ENCODE measurements around the gene TPGS1. TPM values are rescaled to one million over a fixed set of nuclear protein-coding genes. Genes with fewer than 3 reads are reported as not detected.

TPGS1 gene
- polyA plus RNA-seq, 6 donors from 2014 or later: 14.6 to 30.0 (median 18.7) TPM

DNA sequence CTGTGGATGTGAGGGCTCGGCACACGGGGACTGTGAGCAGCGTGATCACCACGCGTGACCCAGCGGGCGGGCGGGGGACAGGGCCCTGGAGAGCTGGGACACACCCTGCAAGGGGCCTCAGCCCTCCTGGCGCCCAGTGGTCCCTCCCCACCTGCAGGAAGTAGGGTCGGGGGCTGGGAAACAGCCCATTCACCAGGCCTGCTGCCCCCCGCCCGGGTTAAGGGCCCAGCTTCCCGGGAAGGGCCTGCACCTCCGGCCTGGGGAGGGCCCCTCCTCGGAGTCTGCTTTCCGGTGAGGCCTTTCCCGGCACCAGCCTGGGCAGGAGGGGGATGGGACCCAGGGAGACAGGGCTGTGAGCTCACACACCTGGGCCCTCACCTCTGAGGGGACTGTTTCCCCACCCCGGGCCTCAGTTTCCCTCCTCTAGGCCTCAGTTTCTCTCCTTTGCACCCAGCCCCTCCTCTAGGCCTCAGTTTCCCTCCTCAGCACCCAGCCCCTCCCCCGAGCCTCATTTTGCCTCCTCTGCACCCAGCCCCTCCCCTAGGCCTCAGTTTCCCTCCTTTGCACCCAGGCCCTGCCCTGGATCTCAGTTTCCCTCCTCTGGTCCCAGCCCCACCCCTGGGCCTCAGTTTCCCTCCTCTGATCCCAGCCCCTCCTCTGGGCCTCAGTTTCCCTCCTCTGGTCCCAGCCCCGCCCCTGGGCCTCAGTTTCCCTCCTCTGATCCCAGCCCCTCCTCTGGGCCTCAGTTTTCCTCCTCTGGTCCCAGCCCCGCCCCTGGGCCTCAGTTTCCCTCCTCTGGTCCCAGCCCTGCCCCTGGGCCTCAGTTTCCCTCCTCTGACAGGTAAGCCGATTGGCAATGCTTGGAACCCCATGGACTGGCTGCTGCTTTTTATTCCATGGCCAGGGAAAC is 12.9 kb upstream of the TPGS1 start:
- ATAC-seq (ENCODE audit: low read depth in 2 of 2) (no peak), DNase-seq (no peak)
- H3K4me3 Mint-ChIP-seq: no peak overlapping the region
- H3K27me3 Mint-ChIP-seq: peaks cover 5 to 23% (median 22%) of the 10 kb centered on the region in 3 donors
- H3K4me1 Mint-ChIP-seq: peaks cover 16 to 18% (median 17%) of the 10 kb centered on the region in 3 donors
- peaks cover 0 to 3% (median 0%) of the 10 kb centered on the region in 7 donors for H3K9me3 Mint-ChIP-seq
- no peak overlapping the region for H3K27ac Mint-ChIP-seq
- peaks cover 0 to 6% of the 10 kb centered on the region in 2 donors for H3K36me3 Mint-ChIP-seq

DNA sequence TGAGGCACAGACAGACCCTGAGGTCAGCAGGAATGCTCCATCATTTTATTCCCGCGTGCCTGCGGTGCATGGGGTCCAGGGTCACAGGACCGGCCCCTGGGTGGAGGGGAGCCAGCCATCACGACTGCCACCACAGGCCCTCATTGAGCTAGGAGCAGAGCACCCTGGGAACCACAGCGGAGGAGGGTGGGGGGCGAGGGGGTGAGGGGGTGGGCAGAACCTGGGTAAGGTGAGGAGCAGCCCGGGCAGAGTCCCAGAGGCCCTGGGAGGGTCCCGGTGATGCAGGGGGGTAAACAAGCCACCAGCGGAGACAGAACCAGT is 12.3 kb upstream of the TPGS1 start:
- DNase-seq (no peak), ATAC-seq (ENCODE audit: low read depth in 2 of 2) (no peak)
- peaks cover 0 to 9% of the 10 kb centered on the region in 2 donors for H3K36me3 Mint-ChIP-seq
- H3K27me3 Mint-ChIP-seq: peaks cover 7 to 26% (median 26%) of the 10 kb centered on the region in 3 donors
- H3K4me1 Mint-ChIP-seq: peaks cover 15 to 19% (median 17%) of the 10 kb centered on the region in 3 donors
- no peak overlapping the region for H3K27ac Mint-ChIP-seq
- H3K9me3 Mint-ChIP-seq: peaks cover 0 to 4% (median 0%) of the 10 kb centered on the region in 7 donors
- no peak overlapping the region for H3K4me3 Mint-ChIP-seq

GRCh38 chr19:495402-496111 is 11.7 kb upstream of the TPGS1 start:
- H3K36me3 Mint-ChIP-seq: peaks cover 0 to 9% of the 10 kb centered on the region in 2 donors
- peak overlapping the region in 2 of 6 donors; percentile 18 to 82 for H3K27ac Mint-ChIP-seq
- DNase-seq (no peak), ATAC-seq (ENCODE audit: low read depth in 2 of 2) (peak; percentile 33 to 47)
- peak overlapping the region in 2 of 8 donors; percentile 37 to 67 for H3K4me3 Mint-ChIP-seq
- H3K27me3 Mint-ChIP-seq: peaks cover 7 to 26% (median 26%) of the 10 kb centered on the region in 3 donors
- H3K9me3 Mint-ChIP-seq: peaks cover 0 to 4% (median 0%) of the 10 kb centered on the region in 7 donors
- peaks cover 13 to 19% (median 17%) of the 10 kb centered on the region in 3 donors for H3K4me1 Mint-ChIP-seq

DNA sequence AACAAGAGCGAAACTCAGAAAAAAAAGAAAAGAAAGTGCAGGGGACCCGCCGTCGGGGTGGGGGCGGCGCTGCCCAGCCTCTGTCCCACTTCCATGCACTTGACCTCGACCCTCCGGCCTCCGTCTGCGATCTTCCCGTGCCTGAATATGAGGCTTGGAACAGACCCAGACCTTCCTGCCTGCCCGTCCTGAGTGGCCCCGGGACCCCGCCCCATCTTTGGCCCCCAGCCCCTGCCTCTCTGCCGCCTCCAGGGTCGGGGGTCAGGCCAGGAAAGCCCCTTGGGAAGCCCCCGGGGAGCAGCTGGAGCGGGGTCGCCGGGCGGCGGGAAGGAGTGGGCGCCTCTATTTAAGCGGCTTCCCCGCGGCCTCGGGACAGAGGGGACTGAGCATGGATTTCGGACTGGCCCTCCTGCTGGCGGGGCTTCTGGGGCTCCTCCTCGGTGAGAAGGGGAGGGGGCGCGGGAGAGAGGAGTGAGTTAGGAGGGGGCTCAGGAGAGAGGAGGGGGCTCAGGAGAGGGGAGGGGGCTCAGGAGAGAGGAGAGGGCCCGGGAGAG is 11.1 kb upstream of the TPGS1 start, which contains the start of gene MADCAM1:
MADCAM1 (plus strand) TSS at position 375 of the 554 bp plus-strand sequence; CDS start at position 389, 14 bp downstream.
- H3K27ac Mint-ChIP-seq: peak within 1 kb of the TSS in 2 of 6 donors; percentile 18 to 82
- H3K27me3 Mint-ChIP-seq: peaks cover 7 to 26% (median 26%) of the 10 kb centered on the region in 3 donors
- ATAC-seq (ENCODE audit: low read depth in 2 of 2) (no peak), DNase-seq (no peak)
- H3K4me3 Mint-ChIP-seq: peak within 1 kb of the TSS in 4 of 8 donors; percentile 10 to 67 (median 32)
- H3K4me1 Mint-ChIP-seq: peaks cover 13 to 19% (median 17%) of the 10 kb centered on the region in 3 donors
- H3K9me3 Mint-ChIP-seq: peaks cover 0 to 4% (median 0%) of the 10 kb centered on the region in 7 donors
- H3K36me3 Mint-ChIP-seq: peaks cover 0 to 9% of the 10 kb centered on the region in 2 donors

DNA sequence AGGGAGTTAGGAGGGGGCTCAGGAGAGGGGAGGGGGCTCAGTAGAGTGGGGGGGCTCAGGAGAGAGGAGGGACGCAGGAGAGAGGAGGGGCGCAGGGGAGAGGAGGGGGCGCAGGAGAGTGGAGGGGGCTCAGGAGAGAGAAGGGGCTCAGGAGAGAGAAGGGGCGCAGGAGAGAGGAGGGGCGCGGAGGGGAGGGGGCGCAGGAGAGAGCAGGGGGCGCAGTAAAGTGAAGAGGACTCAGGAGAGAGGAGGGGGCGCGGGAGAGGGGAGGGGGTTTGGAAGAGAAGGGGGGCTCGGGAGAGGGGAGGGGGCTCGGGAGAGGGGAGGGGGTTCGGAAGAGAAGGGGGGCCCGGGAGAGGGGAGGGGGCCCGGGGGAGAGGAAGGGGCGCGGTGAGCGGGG is 10.3 kb upstream of the TPGS1 start:
- Mint-ChIP-seq H3K4me1 (peaks cover 13 to 19% (median 17%) of the 10 kb centered on the region in 3 donors), H3K4me3 (peak overlapping the region in 1 of 8 donors; percentile 32), H3K27ac (no peak overlapping the region), H3K27me3 (peaks cover 7 to 26% (median 26%) of the 10 kb centered on the region in 3 donors), H3K36me3 (peaks cover 0 to 9% of the 10 kb centered on the region in 2 donors), H3K9me3 (peaks cover 0 to 4% (median 0%) of the 10 kb centered on the region in 7 donors)
- DNase-seq (no peak), ATAC-seq (ENCODE audit: low read depth in 2 of 2) (no peak)

- H3K9me3 Mint-ChIP-seq: peaks cover 0 to 4% (median 0%) of the 10 kb centered on the region in 7 donors
- peaks cover 7 to 26% (median 26%) of the 10 kb centered on the region in 3 donors for H3K27me3 Mint-ChIP-seq
- peaks cover 0 to 9% of the 10 kb centered on the region in 2 donors for H3K36me3 Mint-ChIP-seq
- peak; percentile 25 to 30 for ATAC-seq (ENCODE audit: low read depth in 2 of 2)
- no peak for DNase-seq
- H3K4me1 Mint-ChIP-seq: peaks cover 16 to 19% (median 19%) of the 10 kb centered on the region in 3 donors
- H3K27ac Mint-ChIP-seq: no peak overlapping the region
- peak overlapping the region in 3 of 8 donors; percentile 10 to 32 (median 26) for H3K4me3 Mint-ChIP-seq
These were observed 9.8 kb upstream of the TPGS1 start for GRCh38 chr19:497491-497868.

DNA sequence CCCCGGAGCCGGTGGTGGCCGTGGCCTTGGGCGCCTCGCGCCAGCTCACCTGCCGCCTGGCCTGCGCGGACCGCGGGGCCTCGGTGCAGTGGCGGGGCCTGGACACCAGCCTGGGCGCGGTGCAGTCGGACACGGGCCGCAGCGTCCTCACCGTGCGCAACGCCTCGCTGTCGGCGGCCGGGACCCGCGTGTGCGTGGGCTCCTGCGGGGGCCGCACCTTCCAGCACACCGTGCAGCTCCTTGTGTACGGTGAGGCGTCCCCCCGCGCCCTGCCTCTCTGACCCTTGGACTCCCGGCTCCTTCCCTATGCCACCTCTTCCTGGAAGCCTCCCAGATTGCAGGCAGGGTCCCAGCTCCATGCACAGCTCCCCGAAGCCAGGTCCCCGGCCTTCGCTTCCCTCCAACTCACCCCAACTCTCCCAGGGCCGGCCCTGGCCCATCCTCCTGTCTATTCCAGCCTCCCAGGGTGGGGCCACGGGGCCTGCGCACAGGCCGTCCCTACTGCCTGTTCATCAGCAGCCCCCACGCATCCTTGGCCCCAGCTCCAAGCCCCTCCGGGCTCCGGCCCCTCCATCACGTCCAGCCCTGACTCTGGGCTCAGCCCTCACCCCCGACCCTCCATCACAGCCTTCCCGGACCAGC is 9.3 kb upstream of the TPGS1 start:
- peaks cover 7 to 26% (median 26%) of the 10 kb centered on the region in 3 donors for H3K27me3 Mint-ChIP-seq
- peaks cover 0 to 4% (median 0%) of the 10 kb centered on the region in 7 donors for H3K9me3 Mint-ChIP-seq
- peak overlapping the region in 5 of 8 donors; percentile 3 to 56 (median 47) for H3K4me3 Mint-ChIP-seq
- peaks cover 21 to 22% (median 21%) of the 10 kb centered on the region in 3 donors for H3K4me1 Mint-ChIP-seq
- ATAC-seq (ENCODE audit: low read depth in 2 of 2) (peak in 1 of 2 donors; percentile 24), DNase-seq (no peak)
- peak overlapping the region in 1 of 6 donors; percentile 59 for H3K27ac Mint-ChIP-seq
- H3K36me3 Mint-ChIP-seq: peaks cover 0 to 9% of the 10 kb centered on the region in 2 donors

GRCh38 chr19:498511-498891 is 8.8 kb upstream of the TPGS1 start:
- peak overlapping the region in 3 of 8 donors; percentile 29 to 56 (median 51) for H3K4me3 Mint-ChIP-seq

DNA sequence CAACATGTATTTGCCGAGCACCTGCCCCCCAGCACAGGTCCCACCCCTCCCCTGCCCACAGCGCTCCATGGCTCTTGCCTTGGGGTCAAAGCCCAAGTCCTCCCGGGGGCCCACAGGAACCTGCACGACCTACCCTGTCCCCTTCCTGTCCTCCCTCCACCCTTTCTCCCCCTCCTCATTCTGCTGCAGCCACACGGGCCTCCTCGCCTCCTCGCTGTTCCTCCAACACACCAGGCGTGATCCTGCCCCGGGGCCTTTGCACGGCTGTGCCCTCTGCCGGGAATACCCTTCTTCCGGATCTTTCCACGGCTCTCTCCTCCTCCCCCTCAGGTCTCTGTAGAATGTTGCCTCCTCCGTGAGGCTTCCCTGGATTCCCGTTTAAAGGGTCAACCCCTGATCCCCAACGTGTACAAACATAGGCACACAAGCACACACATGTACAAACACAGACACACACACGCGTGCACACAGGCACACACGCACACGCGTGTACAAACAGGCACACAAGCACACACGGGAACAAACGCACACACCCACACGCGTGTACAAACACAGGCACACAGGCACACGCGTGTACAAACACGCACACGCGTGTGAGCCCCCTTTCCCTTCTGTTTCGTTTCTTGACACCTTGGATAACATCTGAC is 8.2 kb upstream of the TPGS1 start:
- peaks cover 0 to 4% (median 0%) of the 10 kb centered on the region in 7 donors for H3K9me3 Mint-ChIP-seq
- H3K4me3 Mint-ChIP-seq: peak overlapping the region in 3 of 8 donors; percentile 32 to 61 (median 57)

More at GRCh38 chr19:498511-498891, 8.8 kb upstream of the TPGS1 start:
- H3K36me3 Mint-ChIP-seq: peaks cover 0 to 9% of the 10 kb centered on the region in 2 donors
- H3K27me3 Mint-ChIP-seq: peaks cover 7 to 26% (median 26%) of the 10 kb centered on the region in 3 donors
- no peak for DNase-seq
- no peak for ATAC-seq (ENCODE audit: low read depth in 2 of 2)
- peak overlapping the region in 1 of 6 donors; percentile 59 for H3K27ac Mint-ChIP-seq
- H3K4me1 Mint-ChIP-seq: peaks cover 20 to 23% (median 21%) of the 10 kb centered on the region in 3 donors
- peaks cover 0 to 4% (median 0%) of the 10 kb centered on the region in 7 donors for H3K9me3 Mint-ChIP-seq

DNA sequence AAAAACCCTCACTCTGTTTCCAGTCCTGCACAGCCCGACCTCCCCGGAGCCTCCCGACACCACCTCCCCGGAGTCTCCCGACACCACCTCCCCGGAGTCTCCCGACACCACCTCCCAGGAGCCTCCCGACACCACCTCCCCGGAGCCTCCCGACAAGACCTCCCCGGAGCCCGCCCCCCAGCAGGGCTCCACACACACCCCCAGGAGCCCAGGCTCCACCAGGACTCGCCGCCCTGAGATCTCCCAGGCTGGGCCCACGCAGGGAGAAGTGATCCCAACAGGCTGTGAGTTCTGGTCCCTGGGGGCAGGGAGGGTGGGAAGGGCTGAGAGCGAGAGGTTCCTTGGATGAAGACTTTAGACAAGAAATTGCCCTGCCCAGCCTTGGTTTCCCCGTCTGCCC is 5.7 kb upstream of the TPGS1 start:
- peaks cover 0 to 4% (median 0%) of the 10 kb centered on the region in 7 donors for H3K9me3 Mint-ChIP-seq
- ATAC-seq (ENCODE audit: low read depth in 2 of 2) (no peak), DNase-seq (no peak)
- peaks cover 0 to 9% of the 10 kb centered on the region in 2 donors for H3K36me3 Mint-ChIP-seq
- H3K27me3 Mint-ChIP-seq: peaks cover 7 to 20% (median 18%) of the 10 kb centered on the region in 3 donors
- H3K4me3 Mint-ChIP-seq: peak overlapping the region in 1 of 8 donors; percentile 18
- H3K27ac Mint-ChIP-seq: no peak overlapping the region
- H3K4me1 Mint-ChIP-seq: peaks cover 16 to 34% (median 22%) of the 10 kb centered on the region in 3 donors

More for the DNA sequence above, 8.2 kb upstream of the TPGS1 start:
- Mint-ChIP-seq H3K36me3 (peaks cover 0 to 9% of the 10 kb centered on the region in 2 donors), H3K27me3 (peaks cover 7 to 26% (median 26%) of the 10 kb centered on the region in 3 donors), H3K27ac (peak overlapping the region in 2 of 6 donors; percentile 27 to 59), H3K4me1 (peaks cover 16 to 23% (median 16%) of the 10 kb centered on the region in 3 donors)
- DNase-seq (no peak), ATAC-seq (ENCODE audit: low read depth in 2 of 2) (no peak)

GRCh38 chr19:504616-505015 is 2.7 kb upstream of the TPGS1 start:
- Mint-ChIP-seq H3K27ac (no peak overlapping the region), H3K36me3 (peaks cover 0 to under 1% of the 10 kb centered on the region in 2 donors), H3K4me1 (peaks cover 10 to 35% (median 21%) of the 10 kb centered on the region in 3 donors), H3K27me3 (peaks cover under 1 to 2% (median 1%) of the 10 kb centered on the region in 3 donors), H3K9me3 (peaks cover 0 to 3% (median 0%) of the 10 kb centered on the region in 7 donors), H3K4me3 (peak overlapping the region in 2 of 8 donors; percentile 35 to 89)
- ATAC-seq (ENCODE audit: low read depth in 2 of 2) (no peak), DNase-seq (no peak)
